Measurements from ENCODE around the gene HNRNPM.
A peak's percentile ranks its signal among the peaks of the same experiment; 100 is the strongest.

HNRNPM gene

DNA sequence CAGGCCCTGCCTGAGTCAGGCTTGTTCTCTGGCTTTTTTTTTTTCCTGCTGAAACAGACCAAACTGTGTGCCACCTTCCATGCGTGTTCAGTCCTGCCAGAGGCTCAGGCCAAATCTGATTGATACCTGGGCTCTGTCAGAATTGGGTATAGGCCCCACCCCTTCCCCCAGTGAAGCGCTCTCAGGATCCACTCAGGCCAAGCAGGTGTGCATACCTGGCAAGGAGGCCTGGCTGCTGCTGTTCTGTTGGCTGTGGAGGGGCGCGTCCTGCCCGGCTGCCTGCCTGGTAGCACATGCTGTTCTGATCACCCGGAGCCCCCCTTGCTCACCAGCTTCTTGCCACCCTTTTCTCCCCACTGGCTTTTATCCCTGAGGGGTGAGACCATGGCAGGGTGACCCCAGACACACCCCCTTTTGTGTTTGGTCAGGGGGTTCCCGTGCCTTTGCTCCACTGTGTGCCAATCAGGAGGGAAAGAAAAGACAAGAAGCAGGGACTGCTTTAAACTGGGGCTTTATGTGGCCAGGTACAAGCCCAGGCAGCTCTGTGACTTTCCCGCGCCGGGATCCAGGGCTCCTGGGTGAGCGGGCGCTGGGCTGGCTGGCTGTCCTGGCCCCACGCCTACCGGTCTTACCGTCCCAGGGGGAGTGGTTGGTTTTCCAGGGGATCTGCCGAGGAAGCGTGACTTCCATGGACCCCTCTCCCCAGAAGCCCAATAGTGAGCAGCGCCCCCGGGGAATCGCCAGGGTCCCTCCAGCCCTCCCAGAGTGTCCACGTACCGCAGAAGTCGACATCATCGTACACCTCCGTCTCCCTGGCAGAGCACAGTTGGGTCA, 45.0 kb downstream of the HNRNPM start:
- DNase-seq, result no peak

DNA sequence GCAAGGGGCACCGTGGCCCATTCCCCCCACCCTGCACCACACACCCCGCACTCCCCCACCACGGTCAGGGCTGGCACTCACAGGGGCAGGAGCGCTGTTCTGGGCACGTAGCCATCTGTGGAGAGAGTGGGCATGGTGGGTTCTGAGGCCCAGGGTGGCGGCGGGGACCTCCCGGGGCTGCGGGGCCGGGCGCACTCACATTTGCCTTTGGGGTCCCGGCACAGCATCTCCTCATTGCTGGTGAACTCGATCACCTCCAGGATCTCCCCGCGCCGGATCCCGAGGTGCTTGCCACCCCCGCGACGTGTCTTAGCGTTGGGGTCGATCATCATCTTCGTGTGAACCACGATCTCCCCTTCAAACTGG, 45.6 kb downstream of the HNRNPM start:
- DNase-seq, result no peak

DNA sequence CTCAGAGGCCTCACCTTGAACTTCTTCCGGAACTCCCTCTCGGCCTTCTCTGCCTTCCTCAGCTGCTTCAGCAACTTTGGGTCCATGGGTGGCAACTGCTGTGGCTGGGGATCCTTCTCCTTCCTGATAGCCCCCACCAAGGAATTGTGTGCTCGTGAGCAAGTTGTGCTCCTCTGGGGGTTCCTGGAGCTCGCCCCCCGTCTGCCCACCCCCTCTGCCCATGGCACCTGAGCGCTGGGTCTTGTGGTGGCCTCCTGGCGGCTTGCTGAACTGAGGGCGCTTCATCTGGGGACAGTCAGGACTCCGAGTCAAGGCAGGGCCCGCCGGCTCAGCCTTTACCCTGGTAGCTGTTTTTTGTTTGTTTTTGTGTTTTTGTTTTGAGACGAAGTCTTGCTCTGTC, 46.1 kb downstream of the HNRNPM start:
- no peak for DNase-seq

DNA sequence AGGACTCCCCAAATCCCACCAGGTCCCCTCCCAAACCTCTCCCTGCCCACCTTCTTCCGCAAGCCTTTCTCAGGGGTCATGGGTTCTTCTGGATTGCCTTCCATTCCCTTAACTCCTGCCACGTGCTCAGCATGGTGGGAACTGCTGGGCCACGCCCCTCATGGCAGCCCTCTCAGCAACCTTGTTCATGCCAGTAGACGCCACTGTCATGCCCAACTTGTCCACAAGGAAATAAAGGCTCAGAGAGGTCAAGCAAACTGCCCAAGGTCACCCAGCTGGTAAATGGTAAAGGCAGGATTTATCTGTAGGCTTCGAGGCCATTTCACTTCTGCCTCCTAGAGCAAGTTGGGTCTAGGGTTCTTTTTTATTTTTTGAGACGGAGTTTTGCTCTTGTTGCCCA, 46.8 kb downstream of the HNRNPM start:
- no peak for DNase-seq

DNA sequence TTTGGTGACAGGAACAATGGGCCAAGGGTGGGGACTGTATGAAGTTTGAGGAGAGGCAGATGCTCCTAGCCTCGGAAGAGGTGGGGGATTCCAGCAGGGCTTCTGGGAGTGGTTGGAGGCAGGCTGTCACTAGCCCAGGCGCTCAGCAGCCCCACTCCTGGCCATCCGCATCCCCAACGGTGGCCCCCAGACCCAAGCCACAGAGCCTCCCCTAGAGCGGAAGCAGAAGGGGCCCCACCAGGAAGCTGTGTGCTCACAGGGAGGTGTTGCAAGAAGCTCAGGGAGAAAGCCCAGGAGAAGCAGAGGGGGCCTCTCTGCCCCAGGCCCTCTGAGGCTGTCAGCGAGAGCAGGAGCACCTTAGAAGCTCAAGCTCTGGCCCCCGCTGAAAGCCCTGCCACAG, 49.4 kb downstream of the HNRNPM start:
- no peak for DNase-seq

DNA sequence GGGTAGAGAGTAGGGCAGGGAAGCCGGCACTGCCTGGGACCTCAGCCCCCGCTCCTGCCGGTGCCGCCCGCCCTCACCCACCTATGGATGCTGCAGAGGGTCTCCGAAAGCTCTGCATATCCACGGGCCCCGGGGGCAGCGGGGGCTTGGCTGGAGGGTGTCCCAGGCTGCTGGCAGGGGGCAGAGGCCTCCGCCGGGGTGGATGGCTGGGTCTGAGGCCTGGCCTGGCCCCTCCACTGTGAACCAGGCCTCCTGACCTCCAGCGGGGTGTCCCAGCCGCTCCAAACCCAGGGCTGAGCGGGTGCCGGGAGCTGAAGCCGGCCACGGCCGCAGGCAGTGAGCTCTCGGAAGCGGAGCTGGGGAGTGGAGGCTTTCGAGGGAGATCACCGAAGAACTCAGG, 53.5 kb downstream of the HNRNPM start:
- no peak for DNase-seq

DNA sequence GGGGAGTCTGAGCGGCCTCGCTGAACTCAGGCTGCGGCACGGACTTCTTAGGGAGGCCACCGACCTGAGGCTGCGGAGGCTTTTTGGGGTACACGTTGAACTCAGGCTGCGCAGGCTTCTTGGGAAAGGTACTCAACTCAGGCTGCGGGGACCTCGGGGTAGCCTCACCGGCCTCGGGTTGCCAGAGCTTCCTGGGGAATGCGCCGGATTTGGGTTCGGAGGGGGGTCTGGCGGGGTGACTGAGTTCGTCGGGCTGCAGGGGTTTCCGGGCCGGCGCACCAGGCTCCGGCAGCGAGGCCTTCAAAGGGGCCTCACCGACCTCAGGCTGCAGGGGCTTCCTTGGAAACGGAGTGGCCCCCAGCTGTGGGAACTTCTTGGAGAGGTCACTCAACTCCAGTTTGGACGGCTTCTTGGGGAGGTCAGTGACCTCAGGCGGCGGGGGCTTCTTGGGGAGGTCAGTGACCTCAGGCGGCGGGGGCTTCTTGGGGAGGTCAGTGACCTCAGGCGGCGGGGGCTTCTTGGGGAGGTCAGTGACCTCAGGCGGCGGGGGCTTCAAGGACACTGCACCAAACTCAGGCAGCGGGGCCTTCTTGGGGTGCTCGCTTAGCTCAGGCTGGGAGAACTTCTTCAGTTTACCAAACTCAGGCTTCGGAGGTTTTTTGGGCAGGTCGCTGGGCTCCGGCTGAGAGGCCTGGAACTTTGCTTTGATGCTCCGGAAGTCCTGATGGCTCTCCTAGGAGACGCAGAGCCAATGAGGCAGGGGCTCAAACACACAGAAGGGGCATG, 54.5 kb downstream of the HNRNPM start:
- DNase-seq, result no peak

DNA sequence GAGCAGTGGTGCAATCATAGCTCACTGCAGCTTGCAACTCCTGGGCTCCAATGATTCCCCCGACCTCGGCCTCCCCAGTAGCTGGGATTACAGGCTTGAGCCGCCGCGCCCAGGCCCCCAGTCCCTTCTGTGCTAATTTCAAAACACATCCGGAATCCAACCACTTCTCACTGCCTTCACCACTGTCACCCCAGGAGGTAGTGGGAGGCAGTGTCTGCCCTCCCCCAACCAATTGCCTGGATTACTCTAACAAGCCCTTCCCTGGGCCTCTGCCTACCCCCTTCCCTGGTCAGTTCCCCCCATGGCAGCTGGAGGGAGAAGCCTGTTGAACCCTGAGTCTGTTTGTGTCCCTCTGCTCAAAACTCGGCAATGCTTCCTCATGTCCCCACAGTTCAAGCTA, 55.4 kb downstream of the HNRNPM start:
- DNase-seq, result no peak

DNA sequence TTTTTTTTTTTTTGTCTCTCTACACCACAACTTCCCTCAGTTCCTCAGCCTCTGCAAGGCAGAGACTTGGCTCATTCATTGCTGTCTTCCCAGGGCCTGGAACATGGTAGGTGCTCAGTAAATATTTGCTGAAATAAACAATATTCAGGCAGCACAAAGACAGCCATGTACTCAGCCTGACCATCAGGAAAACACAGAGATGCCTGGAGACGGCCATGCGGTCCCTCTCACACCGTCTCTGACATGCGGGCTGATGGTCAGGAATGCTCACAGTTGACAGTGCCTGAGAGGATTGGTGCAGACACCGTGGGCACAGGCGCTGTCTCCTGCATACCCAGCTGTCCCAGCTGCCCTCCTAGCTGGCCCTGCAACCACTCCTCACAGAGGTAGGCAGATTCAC, 56.7 kb downstream of the HNRNPM start:
- no peak for DNase-seq

DNA sequence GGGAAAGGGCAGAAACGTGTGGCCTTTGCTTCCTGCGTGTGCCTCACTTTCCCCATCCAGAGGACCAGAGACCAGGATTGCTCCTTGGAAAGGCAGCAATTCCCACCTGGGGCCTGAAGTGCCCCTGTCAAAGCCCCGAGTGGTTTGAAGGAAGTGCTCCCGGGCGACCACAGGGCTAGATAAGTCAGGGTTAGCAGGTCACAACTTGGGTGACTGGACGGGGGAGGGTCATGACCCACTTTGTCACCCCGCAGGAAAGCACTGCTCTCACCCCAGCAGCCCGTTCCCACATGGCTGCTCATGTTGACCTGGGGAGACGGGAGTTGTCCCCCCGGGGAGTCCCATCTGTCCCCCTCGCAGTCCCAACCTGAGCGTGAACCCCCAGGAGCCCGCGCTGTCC, 57.2 kb downstream of the HNRNPM start:
- DNase-seq, result no peak

DNA sequence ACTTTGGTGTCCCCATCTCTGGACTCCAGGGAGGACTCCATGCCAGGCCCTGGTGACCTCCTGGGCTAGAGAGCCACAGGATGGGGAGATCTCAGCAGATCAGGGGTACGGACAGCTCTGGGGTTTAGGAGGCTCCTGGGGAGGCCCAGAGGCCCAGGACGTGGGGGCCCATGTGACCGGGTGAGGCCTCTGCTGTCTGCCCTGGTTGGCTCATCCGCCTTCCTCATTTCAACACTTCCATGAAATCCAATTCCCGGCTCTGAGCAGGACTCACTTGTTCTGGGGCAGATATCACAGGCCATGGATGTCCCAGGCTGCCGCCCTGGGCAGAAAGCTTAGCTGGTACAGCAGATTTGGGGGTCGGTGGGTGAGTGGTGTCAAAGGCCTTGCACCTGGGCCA, 58.7 kb downstream of the HNRNPM start:
- no peak for DNase-seq

DNA sequence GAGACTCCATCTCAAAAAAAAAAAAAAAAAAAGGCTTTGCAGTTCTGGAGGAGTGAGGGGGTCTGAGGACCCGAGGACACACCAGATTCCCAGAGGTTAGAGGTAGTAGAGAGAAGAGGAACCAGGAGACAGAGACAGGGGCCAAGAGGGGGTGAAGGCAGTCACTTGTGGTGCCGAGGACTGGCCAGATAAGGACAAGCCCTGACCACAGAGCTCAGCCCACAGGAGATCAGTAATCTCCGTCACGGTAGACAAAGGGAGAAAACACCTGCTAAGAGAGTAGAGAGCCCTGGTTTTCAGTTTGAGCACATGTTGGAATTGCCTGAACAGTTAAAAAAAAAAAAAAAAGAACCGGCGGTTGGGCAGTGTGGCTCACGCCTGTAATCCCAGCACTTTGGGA, 59.4 kb downstream of the HNRNPM start:
- no peak for DNase-seq

DNA sequence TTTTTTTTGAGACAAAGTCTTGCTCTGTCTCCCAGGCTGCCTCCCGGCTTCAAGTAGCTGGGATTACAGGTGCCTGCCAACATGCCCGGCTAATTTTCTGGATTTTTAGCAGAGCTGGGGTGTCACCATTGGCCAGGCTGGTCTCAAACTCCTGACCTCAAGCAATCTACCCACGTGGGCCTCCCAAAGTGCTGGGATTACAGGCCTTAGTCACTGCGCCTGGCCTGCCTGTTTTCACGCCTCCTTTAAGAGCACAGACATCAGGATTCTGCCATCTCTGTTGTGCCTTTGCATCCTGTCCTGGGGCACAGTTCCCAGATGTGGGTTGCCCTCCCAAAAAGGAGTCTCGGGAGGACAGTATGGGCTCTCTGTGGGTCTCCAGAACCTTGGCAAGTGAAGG, 60.1 kb downstream of the HNRNPM start:
- DNase-seq, result no peak

DNA sequence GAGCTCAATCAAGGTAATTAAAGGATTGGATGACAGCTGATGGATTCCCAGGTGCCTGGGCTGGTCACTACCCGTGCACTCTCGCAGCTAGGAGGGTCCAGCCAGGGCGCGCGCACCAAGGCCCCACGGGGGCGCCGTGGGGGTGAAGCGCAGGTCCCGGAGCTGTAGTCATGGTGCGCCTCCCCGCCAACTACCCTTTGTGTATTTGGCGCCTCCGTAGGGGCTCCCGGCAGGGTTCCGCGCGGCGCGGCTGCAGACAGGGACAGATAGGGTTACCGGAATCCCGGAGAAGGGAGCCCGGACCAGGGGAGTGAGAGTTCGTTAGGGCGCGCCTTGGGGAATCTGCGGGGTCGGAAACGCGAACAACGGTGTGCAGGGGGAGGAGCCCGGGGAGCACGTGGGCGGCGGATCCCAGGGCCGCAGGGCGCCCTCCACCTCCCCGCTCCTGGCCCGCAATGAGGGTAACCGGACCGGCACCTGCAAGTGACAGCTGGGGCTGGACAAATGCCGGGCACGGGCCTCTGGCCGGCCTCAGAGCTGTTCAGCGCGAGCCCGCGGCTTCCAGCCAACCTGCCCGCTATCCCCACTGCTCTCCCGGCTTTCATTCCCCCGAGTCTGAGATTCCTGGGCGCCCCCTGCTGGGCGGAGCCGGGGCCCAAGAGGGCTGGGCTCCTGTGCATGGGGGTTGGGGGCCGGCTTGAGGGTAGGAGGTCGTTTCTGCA, 61.1 kb downstream of the HNRNPM start:
- peak; percentile 66 for DNase-seq

DNA sequence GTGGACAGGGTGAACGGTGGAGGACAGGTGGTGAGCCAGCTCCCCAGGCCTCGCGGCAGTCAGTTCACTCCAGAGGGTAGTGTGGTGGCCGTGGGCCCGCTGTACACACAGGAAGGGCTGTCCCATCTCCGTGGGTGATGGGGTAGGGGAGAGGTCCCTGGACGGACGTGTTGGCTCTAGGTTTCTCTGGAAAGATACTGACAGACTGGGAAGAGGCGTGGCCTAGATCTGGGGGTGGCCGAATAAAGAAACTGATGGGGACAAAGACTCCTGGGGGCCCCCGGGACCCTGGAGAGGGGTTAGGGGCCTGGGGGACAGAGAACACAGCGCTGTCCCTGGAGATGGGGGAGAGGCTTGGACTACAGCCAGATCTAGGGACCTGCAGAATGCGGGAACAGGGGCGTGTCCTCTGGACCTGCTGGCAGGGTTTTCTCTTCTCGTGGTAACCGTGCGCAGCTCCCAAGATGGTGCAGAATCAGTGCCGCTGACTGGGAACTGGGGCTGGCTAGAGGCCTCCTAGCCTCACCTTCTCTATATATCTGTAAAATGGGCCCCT, 61.7 kb downstream of the HNRNPM start:
- DNase-seq, result no peak

DNA sequence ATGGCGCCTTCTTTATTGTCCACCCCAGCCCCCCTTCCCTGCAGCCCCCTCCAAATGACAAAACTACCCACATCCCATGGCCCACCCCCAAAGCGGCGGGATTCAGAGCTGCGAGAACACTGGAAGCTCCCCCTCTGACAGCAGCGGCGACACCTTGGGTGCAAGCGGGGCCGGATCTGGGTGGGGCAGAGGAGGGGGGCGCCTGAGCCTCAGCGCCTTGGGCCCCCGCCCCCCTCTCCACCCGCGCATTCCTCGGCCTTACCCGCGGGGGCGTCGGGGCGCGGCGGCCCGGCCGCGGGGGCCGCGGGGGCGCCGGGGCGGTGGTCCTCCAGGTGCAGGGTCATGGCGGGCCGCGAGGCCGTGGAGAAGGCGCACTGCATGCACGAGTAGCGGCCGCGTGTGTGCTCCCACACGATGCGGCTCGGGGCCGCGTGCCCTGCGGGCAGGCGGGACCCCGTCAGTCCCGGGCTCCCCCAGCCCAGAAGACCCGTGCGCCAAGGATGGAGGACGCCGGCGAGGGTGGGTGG, 65.9 kb downstream of the HNRNPM start:
- DNase-seq, result no peak

DNA sequence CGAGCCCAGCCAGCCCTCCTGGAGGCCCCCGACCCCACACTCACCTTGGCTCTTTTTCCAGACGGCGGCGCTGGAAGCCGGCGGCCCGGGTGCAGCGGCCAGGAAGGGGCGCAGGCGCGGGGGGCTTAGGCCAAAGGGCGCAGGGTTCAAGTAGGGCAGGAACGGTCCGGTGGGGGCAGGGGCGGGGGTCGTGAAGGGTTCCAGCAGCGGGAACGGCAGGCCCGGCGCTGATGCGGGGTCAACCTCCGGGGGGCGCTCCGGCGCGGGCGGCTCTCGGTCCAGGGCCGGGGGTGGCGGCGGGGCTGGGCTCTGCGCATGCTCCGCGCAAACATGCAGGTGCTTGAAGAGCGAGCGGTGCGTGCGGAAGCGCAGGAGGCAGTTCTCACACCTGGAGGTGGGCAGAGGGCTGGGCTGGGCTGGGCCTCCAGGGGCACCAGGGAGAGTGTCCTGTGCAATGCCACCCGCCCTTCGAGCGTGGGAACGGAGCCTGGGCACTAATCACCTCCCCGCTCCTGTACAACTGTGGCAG, 66.9 kb downstream of the HNRNPM start:
- DNase-seq, result no peak

DNA sequence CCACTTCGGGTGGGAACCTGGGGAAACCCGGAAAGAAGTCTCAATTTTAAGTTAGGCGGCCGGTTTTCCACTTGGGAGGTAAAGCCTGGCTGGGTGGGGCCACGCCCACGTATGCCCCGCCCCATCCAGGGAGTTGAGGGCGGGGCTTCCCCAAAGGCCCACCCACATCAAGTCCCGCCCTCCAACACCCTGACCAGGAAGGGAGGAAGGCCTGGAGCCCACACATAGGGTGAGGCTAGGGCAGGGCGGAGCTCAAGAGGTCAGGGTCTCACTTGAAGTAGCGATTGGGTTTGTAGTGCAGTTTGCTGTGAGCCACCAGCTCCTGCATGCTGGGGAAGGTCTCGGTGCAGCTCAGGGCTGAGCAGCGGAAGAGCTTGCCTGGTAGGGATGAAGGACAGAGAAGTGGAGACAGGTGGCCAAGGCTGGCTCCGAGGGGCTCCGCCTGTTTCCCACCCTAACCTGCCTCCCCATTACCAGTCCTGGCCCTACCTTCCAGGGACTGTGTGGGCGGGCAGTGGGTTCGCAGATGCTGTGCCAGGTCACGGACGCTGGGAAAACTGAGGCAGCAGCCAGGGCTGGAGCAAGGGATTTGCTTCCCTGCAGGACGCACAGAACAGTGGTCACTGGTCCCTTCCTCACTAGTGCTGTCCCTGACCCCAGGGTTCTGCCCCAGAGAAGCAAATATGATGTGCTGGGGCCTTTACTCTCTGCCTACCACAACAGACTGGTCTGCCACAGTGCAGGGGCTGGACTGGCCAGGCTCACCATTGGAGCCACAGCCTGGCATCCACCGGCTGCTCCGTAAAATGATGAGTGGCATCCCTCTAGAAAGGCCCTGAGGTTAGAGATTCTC, 67.6 kb downstream of the HNRNPM start:
- peak; percentile 28 for DNase-seq

DNA sequence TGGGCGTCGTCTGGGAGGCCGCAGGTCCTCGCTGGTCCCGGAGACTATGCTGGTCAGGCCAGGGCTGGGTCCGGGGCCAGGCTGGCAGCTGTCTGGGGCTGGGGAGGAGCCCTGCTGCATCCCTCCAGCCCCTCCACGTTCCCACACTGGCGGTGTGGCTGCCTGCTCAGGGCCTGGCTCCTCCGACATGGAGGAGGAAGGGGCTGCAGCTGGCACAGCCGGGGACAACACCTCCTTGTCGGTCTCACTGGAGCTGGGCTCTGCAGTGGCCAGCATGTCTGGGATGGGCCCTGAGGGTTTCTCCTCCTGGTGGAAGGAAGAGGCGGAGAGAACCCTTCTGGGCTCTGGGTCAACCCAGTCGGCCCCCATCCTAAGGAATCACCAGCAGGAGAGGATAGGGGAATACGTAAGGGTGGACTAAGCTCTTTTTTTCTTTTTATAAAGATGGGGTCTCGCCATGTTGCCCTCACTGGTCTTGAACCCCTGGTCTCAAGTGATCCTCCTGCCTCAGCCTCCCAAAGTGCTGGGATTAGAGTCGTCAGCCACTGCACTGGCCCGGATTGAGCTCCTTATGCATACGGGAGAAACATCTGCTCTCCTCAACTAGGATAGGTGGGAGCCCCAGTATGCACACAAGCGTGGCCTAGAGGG, 68.4 kb downstream of the HNRNPM start:
- no peak for DNase-seq

DNA sequence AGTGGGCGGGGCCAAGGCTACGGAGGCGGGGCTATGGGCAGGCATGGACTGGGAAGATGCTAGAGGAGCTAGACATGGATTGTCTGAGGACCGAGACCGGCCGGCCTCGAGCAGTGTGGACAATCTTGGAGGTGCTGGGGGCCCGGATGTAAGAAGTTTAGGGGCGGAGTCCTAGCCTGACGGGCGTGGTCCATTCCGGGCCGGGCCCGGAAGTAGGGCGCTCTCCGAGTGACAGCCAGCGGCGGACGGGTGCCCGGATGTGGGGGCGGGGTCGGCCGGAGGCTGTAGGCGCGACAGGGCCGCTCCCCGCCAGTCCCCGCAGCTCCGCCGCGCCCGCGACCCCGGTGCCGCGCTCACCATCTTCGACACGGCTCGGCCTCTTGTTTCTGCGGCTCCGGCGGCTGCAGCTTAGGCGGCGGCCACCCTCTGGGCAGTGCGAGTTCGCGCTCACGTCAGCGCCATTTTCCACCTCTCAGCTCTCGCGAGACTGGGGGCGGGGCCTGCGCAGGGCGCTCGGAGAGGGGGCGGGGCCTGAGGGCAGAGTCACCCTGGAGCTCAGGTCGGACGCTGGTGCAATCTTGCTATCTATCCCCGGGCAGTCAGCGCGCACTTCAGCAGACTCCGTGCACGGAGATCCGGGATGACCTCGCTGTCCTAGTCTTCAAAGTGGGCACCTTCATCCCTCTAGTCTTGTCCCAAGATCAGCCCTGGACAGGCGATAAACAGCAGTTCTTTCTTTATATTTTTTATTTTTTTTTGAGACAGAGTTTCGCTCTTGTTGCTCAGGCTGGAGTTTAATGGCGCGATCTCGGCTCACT, 69.1 kb downstream of the HNRNPM start, which contains the start of gene ZNF414:
Gene ZNF414 (minus strand): TSS at position 481 of the 818 bp plus-strand sequence. CDS start 121 bp downstream, at position 360.
- DNase-seq, result peak; percentile 98
